ENCODE results near the gene ROGDI.

DNA sequence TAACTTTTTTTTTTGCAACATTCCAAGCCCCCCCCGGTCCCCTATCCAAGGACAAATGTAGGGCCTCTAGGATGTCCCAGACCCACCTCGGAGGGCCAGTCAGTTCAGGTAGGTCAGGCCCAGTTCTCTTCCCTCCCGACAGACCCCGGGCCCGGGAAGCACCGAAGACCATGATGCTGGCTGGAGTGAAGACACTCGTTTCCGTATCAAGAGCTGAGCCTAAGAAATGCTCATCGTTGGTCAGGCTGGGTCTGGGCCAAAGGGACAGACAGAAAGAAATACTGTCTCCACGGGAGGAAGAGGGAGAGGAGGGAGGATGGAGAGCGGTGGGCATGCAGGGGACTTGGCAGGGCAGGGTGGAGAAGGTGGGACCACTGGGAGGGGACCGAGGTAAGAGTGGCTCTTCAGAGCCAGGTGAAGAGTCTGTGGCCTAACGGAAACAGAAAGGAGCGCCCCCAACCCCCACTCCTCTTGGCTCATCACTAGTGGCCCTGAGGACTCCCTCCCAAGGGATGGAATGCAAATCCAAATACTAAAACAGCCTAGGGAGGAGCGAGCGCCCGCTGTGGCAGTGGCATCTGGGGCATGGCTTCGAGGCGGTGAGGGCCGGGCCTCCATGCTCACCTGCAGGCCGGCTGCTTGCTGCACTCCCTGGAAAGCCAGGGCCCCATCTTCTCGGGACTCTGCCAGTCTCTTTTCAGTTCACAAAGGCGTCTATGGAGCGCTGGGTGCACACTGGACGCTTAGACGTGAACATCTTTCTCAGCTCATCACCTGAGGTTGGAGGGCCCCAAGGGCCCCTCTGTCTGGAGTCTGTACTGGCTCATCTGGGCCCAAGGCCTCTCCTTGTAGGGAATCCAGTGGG, 1.7 kb upstream of the ROGDI start:
- TF ChIP-seq STAT6 (CRISPR knock-in tag; conservative IDR thresholded peaks at IDR 0.05; ENCODE audit: low read depth) (no peak), USF2 (CRISPR knock-in tag; IDR thresholded peaks at IDR 0.05) (no peak), TP53 (CRISPR knock-in tag; IDR thresholded peaks at IDR 0.05) (no peak), MAX (CRISPR knock-in tag; IDR thresholded peaks at IDR 0.05) (no peak), ZBTB21 (CRISPR knock-in tag; IDR thresholded peaks at IDR 0.05; ENCODE audit: borderline replicate concordance) (no peak), CBFB (CRISPR knock-in tag; IDR thresholded peaks at IDR 0.05; ENCODE audit: low read depth) (no peak), EMX1 (CRISPR knock-in tag; IDR thresholded peaks at IDR 0.05) (no peak), ZNF121 (CRISPR knock-in tag; IDR thresholded peaks at IDR 0.05) (no peak), ATF1 (CRISPR knock-in tag; IDR thresholded peaks at IDR 0.05) (no peak), SMAD3 (CRISPR knock-in tag; IDR thresholded peaks at IDR 0.05; ENCODE audit: borderline replicate concordance) (no peak), E2F5 (CRISPR knock-in tag; IDR thresholded peaks at IDR 0.05) (no peak), ATF6 (CRISPR knock-in tag; IDR thresholded peaks at IDR 0.05) (no peak)
- TF ChIP-seq, protein P1, sequence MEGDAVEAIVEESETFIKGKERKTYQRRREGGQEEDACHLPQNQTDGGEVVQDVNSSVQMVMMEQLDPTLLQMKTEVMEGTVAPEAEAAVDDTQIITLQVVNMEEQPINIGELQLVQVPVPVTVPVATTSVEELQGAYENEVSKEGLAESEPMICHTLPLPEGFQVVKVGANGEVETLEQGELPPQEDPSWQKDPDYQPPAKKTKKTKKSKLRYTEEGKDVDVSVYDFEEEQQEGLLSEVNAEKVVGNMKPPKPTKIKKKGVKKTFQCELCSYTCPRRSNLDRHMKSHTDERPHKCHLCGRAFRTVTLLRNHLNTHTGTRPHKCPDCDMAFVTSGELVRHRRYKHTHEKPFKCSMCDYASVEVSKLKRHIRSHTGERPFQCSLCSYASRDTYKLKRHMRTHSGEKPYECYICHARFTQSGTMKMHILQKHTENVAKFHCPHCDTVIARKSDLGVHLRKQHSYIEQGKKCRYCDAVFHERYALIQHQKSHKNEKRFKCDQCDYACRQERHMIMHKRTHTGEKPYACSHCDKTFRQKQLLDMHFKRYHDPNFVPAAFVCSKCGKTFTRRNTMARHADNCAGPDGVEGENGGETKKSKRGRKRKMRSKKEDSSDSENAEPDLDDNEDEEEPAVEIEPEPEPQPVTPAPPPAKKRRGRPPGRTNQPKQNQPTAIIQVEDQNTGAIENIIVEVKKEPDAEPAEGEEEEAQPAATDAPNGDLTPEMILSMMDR (IDR thresholded peaks at IDR 0.05) = no peak
- TF ChIP-seq, protein P2, sequence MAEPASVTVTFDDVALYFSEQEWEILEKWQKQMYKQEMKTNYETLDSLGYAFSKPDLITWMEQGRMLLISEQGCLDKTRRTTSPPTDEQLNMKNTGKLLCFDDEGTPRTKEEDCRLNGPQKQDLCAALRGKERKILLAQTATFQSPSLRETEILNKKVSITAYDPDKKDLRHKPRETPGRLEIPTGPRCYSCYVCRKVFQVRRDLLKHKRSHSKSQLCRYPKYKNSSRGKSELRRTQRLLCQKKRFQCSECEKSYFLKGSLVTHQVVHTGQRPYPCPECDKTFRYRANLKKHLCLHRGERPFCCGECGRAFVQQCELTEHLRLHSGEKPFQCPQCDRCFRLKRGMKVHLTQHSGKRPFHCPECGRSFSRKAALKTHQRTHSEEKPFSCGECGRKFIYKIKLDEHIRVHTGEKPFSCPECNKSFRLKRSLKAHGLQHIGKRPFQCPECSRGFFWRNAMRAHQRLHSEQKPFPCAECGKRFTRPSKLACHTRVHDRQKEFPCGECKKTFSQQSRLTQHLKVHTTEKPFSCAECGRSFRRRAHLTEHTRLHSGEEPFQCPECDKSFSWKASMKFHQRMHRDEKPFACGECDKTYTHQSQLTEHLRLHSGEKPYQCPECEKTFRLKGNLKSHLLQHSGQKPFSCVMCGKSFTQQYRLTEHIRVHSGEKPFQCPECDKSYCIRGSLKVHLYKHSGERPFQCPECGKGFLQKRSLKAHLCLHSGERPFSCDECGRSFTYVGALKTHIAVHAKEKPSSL (CRISPR knock-in tag; conservative IDR thresholded peaks at IDR 0.05) = no peak
